ENCODE data around the gene C19orf38. TPM values are rescaled to one million over a fixed set of nuclear protein-coding genes. Genes with fewer than 3 reads are reported as not detected.
A peak's percentile ranks its signal among the peaks of the same experiment; 100 is the strongest.
"Not testable (repeated sequence)": the region's sequence is repeated elsewhere in the genome, so short reads cannot be mapped to it uniquely, and the experiment has no call there.

C19orf38 gene
- total RNA-seq, 2 experiments from 2014 or later = 1.2 to 1.3 TPM

GRCh38 chr19:10871711-10872545 lies 23.7 kb downstream of the C19orf38 start:
- CTCF ChIA-PET = interaction anchor here (0.5 to 9.9 kb wide), 18 partner anchors 8 to 164 kb away, joined by 3 to 137 read pairs (median 4); partner anchors contain the start of genes DNM2 and TMED1
- intact Hi-C loops (cut with micrococcal nuclease) = no loop called here
- H3K4me3 Mint-ChIP-seq = peak overlapping the region; percentile 76
- H3K9me3 Mint-ChIP-seq = no peaks in the 10 kb centered on the region
- H3K27ac Mint-ChIP-seq = peak overlapping the region; percentile 87
- H3K36me3 Mint-ChIP-seq (ENCODE audit: low read depth) = peaks cover 6% of the 10 kb centered on the region
- no peak for ATAC-seq
- TF ChIP-seq, protein P1, sequence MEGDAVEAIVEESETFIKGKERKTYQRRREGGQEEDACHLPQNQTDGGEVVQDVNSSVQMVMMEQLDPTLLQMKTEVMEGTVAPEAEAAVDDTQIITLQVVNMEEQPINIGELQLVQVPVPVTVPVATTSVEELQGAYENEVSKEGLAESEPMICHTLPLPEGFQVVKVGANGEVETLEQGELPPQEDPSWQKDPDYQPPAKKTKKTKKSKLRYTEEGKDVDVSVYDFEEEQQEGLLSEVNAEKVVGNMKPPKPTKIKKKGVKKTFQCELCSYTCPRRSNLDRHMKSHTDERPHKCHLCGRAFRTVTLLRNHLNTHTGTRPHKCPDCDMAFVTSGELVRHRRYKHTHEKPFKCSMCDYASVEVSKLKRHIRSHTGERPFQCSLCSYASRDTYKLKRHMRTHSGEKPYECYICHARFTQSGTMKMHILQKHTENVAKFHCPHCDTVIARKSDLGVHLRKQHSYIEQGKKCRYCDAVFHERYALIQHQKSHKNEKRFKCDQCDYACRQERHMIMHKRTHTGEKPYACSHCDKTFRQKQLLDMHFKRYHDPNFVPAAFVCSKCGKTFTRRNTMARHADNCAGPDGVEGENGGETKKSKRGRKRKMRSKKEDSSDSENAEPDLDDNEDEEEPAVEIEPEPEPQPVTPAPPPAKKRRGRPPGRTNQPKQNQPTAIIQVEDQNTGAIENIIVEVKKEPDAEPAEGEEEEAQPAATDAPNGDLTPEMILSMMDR (IDR thresholded peaks at IDR 0.05) = peak; percentile 61
- POLR2A ChIA-PET = interaction anchor here (0.7 to 1.8 kb wide), 7 partner anchors 8 to 90 kb away, joined by 3 to 9 read pairs (median 4); partner anchors contain the start of gene TMED1
- peaks cover 35% of the 10 kb centered on the region for H3K4me1 Mint-ChIP-seq (ENCODE audit: low read depth)
- H3K27me3 Mint-ChIP-seq = no peaks in the 10 kb centered on the region
- DNase-seq = peak; percentile 52

DNA sequence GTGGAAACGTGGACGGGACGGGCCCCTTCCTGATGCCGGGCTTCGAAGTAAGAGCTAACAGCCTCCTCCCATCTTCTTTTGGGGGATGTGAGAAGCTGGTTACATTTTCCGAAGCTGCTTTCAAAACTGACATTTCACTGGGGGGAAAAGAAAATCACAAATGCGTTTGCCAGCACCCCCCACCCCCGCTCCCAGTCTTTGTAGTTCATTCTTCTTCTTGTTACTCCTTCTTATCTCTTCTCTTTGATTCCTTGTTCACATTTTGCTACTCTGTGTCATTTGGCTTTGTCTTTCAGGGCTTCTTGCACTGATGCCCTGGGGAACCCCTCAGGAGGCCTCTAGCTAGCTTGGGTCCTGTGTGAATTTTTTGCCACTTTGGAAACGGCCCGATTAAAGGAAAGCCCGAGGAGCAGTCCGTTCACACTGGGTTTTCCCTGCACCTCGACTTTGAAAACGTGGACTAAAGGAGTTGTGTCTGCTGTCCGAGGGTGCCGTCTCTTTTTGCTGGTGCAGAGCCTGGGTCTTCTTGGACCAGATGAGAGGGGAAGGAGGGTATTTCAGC lies 24.4 kb downstream of the C19orf38 start:
- H3K9me3 Mint-ChIP-seq = no peaks in the 10 kb centered on the region
- H3K27ac Mint-ChIP-seq = peak overlapping the region; percentile 87
- H3K4me1 Mint-ChIP-seq (ENCODE audit: low read depth) = peaks cover 38% of the 10 kb centered on the region
- ATAC-seq (no peak), DNase-seq (peak; percentile 71)
- intact Hi-C loops (cut with micrococcal nuclease) = no loop called here
- CTCF ChIA-PET = interaction anchor here (0.8 to 9.9 kb wide), 14 partner anchors 8 to 163 kb away, joined by 3 to 137 read pairs (median 5); partner anchors contain the start of genes DNM2 and TMED1
- H3K36me3 Mint-ChIP-seq (ENCODE audit: low read depth) = peaks cover 6% of the 10 kb centered on the region
- no peaks in the 10 kb centered on the region for H3K27me3 Mint-ChIP-seq
- peak overlapping the region; percentile 76 for H3K4me3 Mint-ChIP-seq
- TF ChIP-seq, protein P1 (IDR thresholded peaks at IDR 0.05) = no peak
- POLR2A ChIA-PET = interaction anchor here (0.7 to 1.8 kb wide), 10 partner anchors 8 to 217 kb away, joined by 3 to 9 read pairs (median 4); partner anchors contain the start of gene TMED1

- H3K4me3 Mint-ChIP-seq = peak overlapping the region; percentile 29
- no peaks in the 10 kb centered on the region for H3K9me3 Mint-ChIP-seq
- intact Hi-C loops (cut with micrococcal nuclease) = no loop called here
- no peaks in the 10 kb centered on the region for H3K27me3 Mint-ChIP-seq
- ATAC-seq (no peak), DNase-seq (no peak)
- H3K36me3 Mint-ChIP-seq (ENCODE audit: low read depth) = peaks cover 10% of the 10 kb centered on the region
- ChIA-PET POLR2A (interaction anchor here (1.2 kb wide), 1 partner anchor 41 kb away, joined by 3 read pairs; no protein-coding TSS in a partner anchor), CTCF (interaction anchor here (0.8 to 2.9 kb wide), 3 partner anchors 10 to 63 kb away, joined by 3 to 18 read pairs (median 3); no protein-coding TSS in a partner anchor)
- no peak overlapping the region for H3K27ac Mint-ChIP-seq
- peaks cover 41% of the 10 kb centered on the region for H3K4me1 Mint-ChIP-seq (ENCODE audit: low read depth)
- TF ChIP-seq, protein P1 (IDR thresholded peaks at IDR 0.05) = no peak
Measured at GRCh38 chr19:10874024-10874423, 25.8 kb downstream of the C19orf38 start.

- ChIA-PET CTCF (interaction anchor here (1.2 to 1.6 kb wide), 2 partner anchors 12 to 16 kb away, joined by 3 read pairs; no protein-coding TSS in a partner anchor), POLR2A (interaction anchor here (0.6 to 1.3 kb wide), 5 partner anchors 16 to 139 kb away, joined by 3 read pairs; partner anchors contain the start of gene SMARCA4)
- TF ChIP-seq, protein P1 (IDR thresholded peaks at IDR 0.05) = no peak
- peak; percentile 24 for ATAC-seq
- H3K27me3 Mint-ChIP-seq = no peaks in the 10 kb centered on the region
- H3K4me1 Mint-ChIP-seq (ENCODE audit: low read depth) = peaks cover 44% of the 10 kb centered on the region
- no peak overlapping the region for H3K4me3 Mint-ChIP-seq
- intact Hi-C loops (cut with micrococcal nuclease) = no loop called here
- no peaks in the 10 kb centered on the region for H3K9me3 Mint-ChIP-seq
- peaks cover 17% of the 10 kb centered on the region for H3K36me3 Mint-ChIP-seq (ENCODE audit: low read depth)
- peak; percentile 38 for DNase-seq
- peak overlapping the region; percentile 76 for H3K27ac Mint-ChIP-seq
Measured at GRCh38 chr19:10876459-10877240, 28.4 kb downstream of the C19orf38 start.

- H3K27me3 Mint-ChIP-seq; intact Hi-C loops (cut with micrococcal nuclease); H3K9me3 Mint-ChIP-seq; DNase-seq; ATAC-seq: not testable (repeated sequence)
- Mint-ChIP-seq H3K36me3 (ENCODE audit: low read depth) (peaks cover 17% of the 10 kb centered on the region), H3K4me1 (ENCODE audit: low read depth) (peaks cover 43% of the 10 kb centered on the region), H3K4me3 (peak overlapping the region; percentile 36), H3K27ac (peak overlapping the region; percentile 80)
- ChIA-PET CTCF (interaction anchor here (1.2 to 2.7 kb wide), 4 partner anchors 13 to 42 kb away, joined by 3 to 12 read pairs (median 3); partner anchors contain the start of gene TMED1), POLR2A (interaction anchor here (0.6 to 2.6 kb wide), 3 partner anchors 11 to 134 kb away, joined by 3 to 9 read pairs (median 3); no protein-coding TSS in a partner anchor)
Measured at GRCh38 chr19:10877608-10878007, 29.4 kb downstream of the C19orf38 start.
